HG03432 (cell line): Measurements from ENCODE around the gene CELF4.
A peak's percentile ranks its signal among the peaks of the same experiment; 100 is the strongest.

ENCODE experiments used
- ATAC-seq: cut with Tn5 transposase; IDR thresholded peaks from one replicate; pipeline ENCODE4 v1.9.1; 2021; ENCODE audit warnings: mild to moderate bottlenecking, moderate library complexity; ENCODE audit not compliant: unreplicated experiment

Gene CELF4

GRCh38 chr18:37299471-37300304 is 265.9 kb downstream of the CELF4 start:
- peak; percentile 90 for ATAC-seq

- no peak for ATAC-seq
Observed at GRCh38 chr18:37298816-37299215, 266.8 kb downstream of the CELF4 start.

- ATAC-seq, result no peak
Observed at GRCh38 chr18:37297106-37297505, 268.5 kb downstream of the CELF4 start.

GRCh38 chr18:37294951-37295350 is 270.6 kb downstream of the CELF4 start:
- no peak for ATAC-seq

DNA sequence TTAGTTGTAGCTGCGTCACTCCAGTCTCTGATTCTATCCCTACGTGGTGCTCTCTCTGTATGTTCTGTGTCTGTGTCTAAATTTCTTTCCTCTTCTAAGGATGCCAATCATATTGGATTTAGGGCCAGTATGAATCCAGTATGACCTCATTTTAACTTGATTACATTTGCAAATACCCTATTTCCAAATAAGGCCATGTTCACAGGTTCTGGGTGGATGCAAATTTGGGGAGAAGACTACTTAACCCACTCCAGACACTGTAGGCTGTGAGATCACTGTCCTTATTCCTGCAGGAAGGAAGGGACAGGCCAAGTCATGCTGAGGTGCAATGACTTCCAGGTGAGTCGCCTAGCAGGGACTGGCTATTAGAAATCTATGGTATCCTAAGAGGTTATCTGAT is 272.2 kb downstream of the CELF4 start:
- no peak for ATAC-seq

DNA sequence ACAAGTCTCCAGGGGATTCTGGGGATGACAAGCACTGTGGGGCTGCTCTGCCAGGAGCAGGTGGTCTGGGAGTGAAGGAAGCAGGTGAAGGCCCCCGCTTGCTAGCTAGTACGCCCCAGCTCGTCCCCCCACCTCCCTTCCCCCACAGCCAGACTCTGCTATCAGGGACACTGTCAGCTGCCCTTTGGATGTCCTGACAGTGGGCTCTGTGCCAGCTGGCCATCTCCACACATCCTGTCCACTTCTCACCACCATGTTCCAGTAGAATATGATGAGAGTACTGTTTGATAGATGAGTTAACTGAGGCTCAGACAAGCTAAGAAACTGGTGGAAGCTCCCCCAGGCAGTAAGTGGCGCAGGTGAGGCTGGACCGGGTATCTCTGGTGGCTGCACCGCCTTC is 276.2 kb downstream of the CELF4 start:
- no peak for ATAC-seq

DNA sequence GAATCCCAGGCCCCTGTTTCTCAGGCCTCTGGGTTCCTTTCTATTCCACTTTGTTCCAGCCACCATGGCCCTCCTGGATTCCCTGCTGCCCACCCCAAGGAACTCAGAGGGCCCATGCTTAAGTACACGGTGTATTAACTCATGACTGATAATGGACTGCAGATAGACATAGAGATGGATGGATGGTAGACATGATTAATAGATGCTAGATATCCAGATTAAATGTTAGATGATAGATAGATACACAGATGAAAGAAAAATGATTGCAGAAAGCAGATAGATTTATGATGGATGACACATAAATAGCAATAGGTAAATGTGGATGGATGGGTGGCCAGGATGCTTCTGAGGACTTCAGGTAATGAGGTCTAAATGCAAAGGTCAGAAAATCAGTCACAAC is 278.0 kb downstream of the CELF4 start:
- no peak for ATAC-seq

GRCh38 chr18:37286801-37287200 is 278.8 kb downstream of the CELF4 start:
- ATAC-seq, result no peak

GRCh38 chr18:37285825-37286224 is 279.8 kb downstream of the CELF4 start:
- ATAC-seq, result no peak

DNA sequence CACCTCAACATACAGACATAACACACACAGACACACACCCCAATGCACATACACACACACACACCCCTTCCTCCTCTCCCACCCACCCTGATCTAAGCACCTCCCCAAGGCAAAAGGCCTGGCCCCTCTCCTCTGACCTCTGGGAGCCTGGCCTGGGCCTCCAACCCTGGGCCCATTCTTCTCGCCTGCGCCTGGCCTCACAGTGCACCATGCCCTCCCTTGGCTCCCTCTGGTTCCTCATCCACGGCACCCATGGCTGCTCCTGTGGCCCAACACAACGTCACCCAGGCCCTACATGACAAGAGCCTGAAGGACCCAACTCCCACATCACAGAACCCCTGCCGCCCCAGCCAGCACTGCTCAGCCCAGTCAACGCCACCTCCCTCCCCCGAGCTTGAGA is 281.3 kb downstream of the CELF4 start:
- ATAC-seq, result no peak

DNA sequence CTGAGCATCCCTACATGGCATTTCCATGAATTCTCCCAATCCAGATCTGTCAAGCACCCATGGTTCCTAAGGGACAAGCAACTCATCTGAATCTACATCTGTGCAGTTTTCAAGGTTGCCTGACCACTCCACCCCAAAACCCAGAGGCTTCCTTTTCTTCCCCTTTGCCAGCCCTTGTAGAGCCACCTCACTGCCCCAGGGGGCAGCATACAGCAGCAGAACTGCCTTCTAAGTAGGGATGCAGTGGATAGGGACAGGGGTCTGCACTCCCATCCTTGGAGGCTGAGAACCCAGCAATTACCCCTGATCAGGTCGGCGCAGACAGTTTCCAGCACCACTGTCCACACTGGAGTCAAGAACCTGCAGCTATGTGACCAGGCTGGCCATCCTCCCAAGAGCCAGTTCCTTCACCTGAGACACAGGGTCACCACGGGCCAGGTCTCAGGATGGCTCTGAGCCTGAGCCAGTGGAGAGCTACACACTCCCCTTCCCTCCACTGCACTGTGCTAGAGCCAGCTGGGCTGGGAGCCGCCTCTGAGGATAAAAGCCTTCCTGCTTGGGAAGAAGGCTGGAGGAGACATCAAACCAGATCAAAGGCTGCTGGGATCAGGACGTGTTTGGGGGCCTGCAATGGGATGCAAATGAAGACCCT is 283.1 kb downstream of the CELF4 start:
- ATAC-seq, result no peak

- no peak for ATAC-seq
Observed at GRCh38 chr18:37280701-37281393, 284.8 kb downstream of the CELF4 start.

- ATAC-seq, result no peak
Observed at GRCh38 chr18:37277804-37278203, 287.8 kb downstream of the CELF4 start.

DNA sequence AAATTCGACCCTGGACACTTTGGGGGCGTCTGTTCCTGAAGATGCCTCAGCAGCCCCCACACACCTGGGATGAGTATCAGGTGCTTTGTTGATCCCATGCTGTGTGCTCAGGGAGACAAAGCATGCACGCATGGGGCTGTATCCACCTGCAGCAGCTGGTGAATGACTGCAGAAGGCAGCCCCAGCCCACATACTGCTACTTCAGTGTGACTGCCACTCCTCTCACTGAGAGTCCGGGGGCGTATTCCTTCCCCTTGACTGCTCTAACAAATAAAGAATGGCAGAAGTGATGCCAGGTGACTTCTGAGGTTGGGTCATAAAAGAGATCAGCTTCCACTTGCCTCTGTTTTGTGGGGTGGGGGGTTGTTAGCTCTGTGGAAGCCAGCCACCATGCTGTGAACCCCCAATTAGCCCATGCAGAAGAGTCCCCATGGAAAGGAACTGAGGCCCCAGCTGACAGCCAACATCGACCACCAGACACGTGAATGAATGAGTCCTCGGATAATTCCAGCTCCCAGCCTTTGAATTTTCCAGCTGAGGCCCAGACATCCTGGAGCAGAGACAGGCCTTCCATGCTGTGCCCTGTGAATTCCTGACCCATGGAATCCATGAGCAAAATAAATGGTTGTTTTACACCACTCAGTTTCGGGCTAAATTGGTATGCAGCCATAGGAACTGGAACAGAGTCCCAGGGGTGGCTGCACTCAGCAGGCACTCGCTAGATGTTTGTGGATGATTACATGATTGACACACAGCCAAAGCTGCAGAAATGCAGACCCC is 289.3 kb downstream of the CELF4 start:
- no peak for ATAC-seq

- ATAC-seq, result no peak
Observed at GRCh38 chr18:37275237-37275741, 290.3 kb downstream of the CELF4 start.

GRCh38 chr18:37274309-37275236 is 291.0 kb downstream of the CELF4 start:
- ATAC-seq, result no peak

GRCh38 chr18:37272841-37273240 is 292.8 kb downstream of the CELF4 start:
- ATAC-seq, result no peak

GRCh38 chr18:37272226-37272625 is 293.4 kb downstream of the CELF4 start:
- ATAC-seq, result no peak

- no peak for ATAC-seq
Observed at GRCh38 chr18:37270666-37271052, 294.9 kb downstream of the CELF4 start.
